HepG2 (cell line): ENCODE measurements around the gene ACSL3. TPM values are rescaled to one million over a fixed set of nuclear protein-coding genes. Genes with fewer than 3 reads are reported as not detected.
A peak's percentile ranks its signal among the peaks of the same experiment; 100 is the strongest.

ENCODE experiments used
- CBFB ChIP-seq: sonication (generic); formaldehyde crosslinking; IDR thresholded peaks from 2 replicates; pipeline ENCODE4 v1.4.0; 2020; ENCODE audit warnings: missing genetic modification reagents
- CREB1 ChIP-seq, 2 experiments: fragments of 450-650 bp in 1 of 2; IDR thresholded peaks; 2 replicates each; pipeline ENCODE4 v1.6.1; 2016 to 2017; ENCODE audit warnings: control low read depth in 1 of 2, mild to moderate bottlenecking in 1 of 2, missing compliant biosample characterization in 1 of 2, missing genetic modification characterization in 1 of 2
- FOXA1 ChIP-seq, 2 experiments: fragments of 450-650 bp in 1 of 2; sonication (generic) in 1 of 2; formaldehyde crosslinking in 1 of 2; IDR thresholded peaks; 2 replicates each; pipeline versions ENCODE4 v1.4.0 to v1.6.1; 2016 to 2020; ENCODE audit warnings: missing genetic modification reagents in 1 of 2
- FOXO1 ChIP-seq: sonication (generic); formaldehyde crosslinking; IDR thresholded peaks from 2 replicates; pipeline ENCODE4 v1.4.0; 2020; ENCODE audit warnings: missing genetic modification reagents
- HMG20A ChIP-seq: IDR thresholded peaks from 2 replicates; pipeline ENCODE4 v1.6.1; 2016; ENCODE audit warnings: borderline replicate concordance
- PAXIP1 ChIP-seq: sonication (generic); formaldehyde crosslinking; conservative IDR thresholded peaks from 2 replicates; pipeline ENCODE4 v1.4.0; 2020; ENCODE audit warnings: mild to moderate bottlenecking, missing genetic modification reagents, moderate library complexity
- PPARG ChIP-seq: conservative IDR thresholded peaks from 2 replicates; pipeline ENCODE4 v1.6.1; 2016; ENCODE audit warnings: missing biosample characterization, missing genetic modification reagents
- RARA ChIP-seq: IDR thresholded peaks from 2 replicates; pipeline ENCODE4 v1.6.1; 2016; ENCODE audit warnings: missing genetic modification reagents, missing compliant biosample characterization
- TMF1 ChIP-seq: sonication (generic); formaldehyde crosslinking; IDR thresholded peaks from 2 replicates; pipeline ENCODE4 v1.8.1; 2022; ENCODE audit warnings: low read depth, missing genetic modification reagents
- ZMYM4 ChIP-seq: sonication (generic); formaldehyde crosslinking; IDR thresholded peaks from 2 replicates; pipeline ENCODE4 v1.8.1; 2023; ENCODE audit warnings: mild to moderate bottlenecking, missing genetic modification reagents
- ZNF343 ChIP-seq: sonication (generic); formaldehyde crosslinking; IDR thresholded peaks from 2 replicates; pipeline ENCODE4 v1.4.0; 2020; ENCODE audit warnings: mild to moderate bottlenecking, missing genetic modification reagents
- ZNF615 ChIP-seq: sonication (generic); formaldehyde crosslinking; IDR thresholded peaks from 2 replicates; pipeline ENCODE4 v1.5.0; 2020; ENCODE audit warnings: mild to moderate bottlenecking, missing genetic modification reagents, borderline replicate concordance
- ZNF800 ChIP-seq: sonication (generic); formaldehyde crosslinking; IDR thresholded peaks from 2 replicates; pipeline ENCODE4 v1.4.0; 2020; ENCODE audit warnings: missing genetic modification reagents
- ZSCAN25 ChIP-seq: sonication (generic); formaldehyde crosslinking; IDR thresholded peaks from 2 replicates; pipeline ENCODE4 v1.8.0; 2022; ENCODE audit warnings: mild to moderate bottlenecking, missing genetic modification reagents
- polyA plus RNA-seq, 8 experiments: library from polyadenylated mRNA; depleted of rRNA in 3 of 8; stranded (reverse) in 7 of 8; unstranded in 1 of 8; fragments of >200 nt; fragmentation: Illumina TruSeq in 4 of 8; extraction: Trizol in 4 of 8; gene quantifications; 2 replicates each; pipeline versions ENCODE4 v1.2.1 to v1.2.3, GENCODE V29; 2011 to 2016; ENCODE audit warnings: low read depth in 4 of 8, missing spikeins in 1 of 8, mixed read lengths in 1 of 8; ENCODE audit not compliant: insufficient read depth in 1 of 8
- total RNA-seq, 5 experiments: library from RNA; depleted of rRNA; stranded (reverse); fragments of >200 nt; fragmentation: Illumina TruSeq; extraction: Trizol; gene quantifications; 2 replicates each; pipeline ENCODE4 v1.2.3, GENCODE V29; 2016; ENCODE audit warnings: low read depth in 1 of 5
- TF ChIP-seq, protein P1 (sequence below): IDR thresholded peaks from 2 replicates; pipeline ENCODE4 v1.6.1; 2016; ENCODE audit warnings: missing compliant biosample characterization, missing genetic modification reagents, borderline replicate concordance
- TF ChIP-seq, protein P2 (sequence below): sonication (generic); formaldehyde crosslinking; IDR thresholded peaks from 2 replicates; pipeline ENCODE4 v1.4.0; 2020; ENCODE audit warnings: missing genetic modification reagents
- TF ChIP-seq, protein P3 (sequence below): sonication (generic); formaldehyde crosslinking; IDR thresholded peaks from 2 replicates; pipeline ENCODE4 v1.4.0; 2020; ENCODE audit warnings: missing genetic modification reagents

ACSL3 gene
- total and polyA plus RNA-seq, 2 of the 13 experiments (the other 11 are each of a cell fraction or from before 2014, with no cell fraction given), result 305 to 365 TPM

GRCh38 chr2:222842491-222843174 lies 18.2 kb upstream of the ACSL3 start (continued):
- TF ChIP-seq, protein P1, sequence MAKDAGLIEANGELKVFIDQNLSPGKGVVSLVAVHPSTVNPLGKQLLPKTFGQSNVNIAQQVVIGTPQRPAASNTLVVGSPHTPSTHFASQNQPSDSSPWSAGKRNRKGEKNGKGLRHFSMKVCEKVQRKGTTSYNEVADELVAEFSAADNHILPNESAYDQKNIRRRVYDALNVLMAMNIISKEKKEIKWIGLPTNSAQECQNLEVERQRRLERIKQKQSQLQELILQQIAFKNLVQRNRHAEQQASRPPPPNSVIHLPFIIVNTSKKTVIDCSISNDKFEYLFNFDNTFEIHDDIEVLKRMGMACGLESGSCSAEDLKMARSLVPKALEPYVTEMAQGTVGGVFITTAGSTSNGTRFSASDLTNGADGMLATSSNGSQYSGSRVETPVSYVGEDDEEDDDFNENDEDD (CRISPR knock-in tag), result peak; percentile 23; the same call in 1 of the 2 replicates
- 0 out of 2 replicates have a peak, but pooled peaks have one; percentile 27 for TF ChIP-seq FOXA1 (IDR thresholded peaks at IDR 0.05)
- TF ChIP-seq FOXA1 (CRISPR knock-in tag; IDR thresholded peaks at IDR 0.05), result peak; percentile 71
- no peak for TF ChIP-seq TMF1
- TF ChIP-seq FOXO1 (CRISPR knock-in tag), result peak; percentile 48; the same call in 1 of the 2 replicates
- peak; percentile 69; the same call in 1 of the 2 replicates for TF ChIP-seq ZNF800 (CRISPR knock-in tag)
- TF ChIP-seq, protein P2, sequence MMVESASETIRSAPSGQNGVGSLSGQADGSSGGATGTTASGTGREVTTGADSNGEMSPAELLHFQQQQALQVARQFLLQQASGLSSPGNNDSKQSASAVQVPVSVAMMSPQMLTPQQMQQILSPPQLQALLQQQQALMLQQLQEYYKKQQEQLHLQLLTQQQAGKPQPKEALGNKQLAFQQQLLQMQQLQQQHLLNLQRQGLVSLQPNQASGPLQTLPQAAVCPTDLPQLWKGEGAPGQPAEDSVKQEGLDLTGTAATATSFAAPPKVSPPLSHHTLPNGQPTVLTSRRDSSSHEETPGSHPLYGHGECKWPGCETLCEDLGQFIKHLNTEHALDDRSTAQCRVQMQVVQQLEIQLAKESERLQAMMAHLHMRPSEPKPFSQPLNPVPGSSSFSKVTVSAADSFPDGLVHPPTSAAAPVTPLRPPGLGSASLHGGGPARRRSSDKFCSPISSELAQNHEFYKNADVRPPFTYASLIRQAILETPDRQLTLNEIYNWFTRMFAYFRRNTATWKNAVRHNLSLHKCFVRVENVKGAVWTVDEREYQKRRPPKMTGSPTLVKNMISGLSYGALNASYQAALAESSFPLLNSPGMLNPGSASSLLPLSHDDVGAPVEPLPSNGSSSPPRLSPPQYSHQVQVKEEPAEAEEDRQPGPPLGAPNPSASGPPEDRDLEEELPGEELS (CRISPR knock-in tag), result peak; percentile 86
- TF ChIP-seq ZNF343 (CRISPR knock-in tag), result peak; percentile 55; the same call in 1 of the 2 replicates
- no peak for TF ChIP-seq ZNF615 (CRISPR knock-in tag)
- no peak for TF ChIP-seq CREB1 (IDR thresholded peaks at IDR 0.05)
- peak; percentile 77 for TF ChIP-seq CREB1 (CRISPR knock-in tag; IDR thresholded peaks at IDR 0.05)
- TF ChIP-seq PPARG, result peak; percentile 91
- peak; percentile 92 for TF ChIP-seq RARA
- peak; percentile 88 for TF ChIP-seq PAXIP1 (CRISPR knock-in tag)
- TF ChIP-seq, protein P3, sequence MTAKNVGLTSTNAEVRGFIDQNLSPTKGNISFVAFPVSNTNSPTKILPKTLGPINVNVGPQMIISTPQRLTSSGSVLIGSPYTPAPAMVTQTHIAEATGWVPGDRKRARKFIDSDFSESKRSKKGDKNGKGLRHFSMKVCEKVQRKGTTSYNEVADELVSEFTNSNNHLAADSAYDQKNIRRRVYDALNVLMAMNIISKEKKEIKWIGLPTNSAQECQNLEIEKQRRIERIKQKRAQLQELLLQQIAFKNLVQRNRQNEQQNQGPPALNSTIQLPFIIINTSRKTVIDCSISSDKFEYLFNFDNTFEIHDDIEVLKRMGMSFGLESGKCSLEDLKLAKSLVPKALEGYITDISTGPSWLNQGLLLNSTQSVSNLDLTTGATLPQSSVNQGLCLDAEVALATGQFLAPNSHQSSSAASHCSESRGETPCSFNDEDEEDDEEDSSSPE, result no peak
- no peak for TF ChIP-seq ZSCAN25
- TF ChIP-seq HMG20A (CRISPR knock-in tag), result peak; percentile 84; the same call in 1 of the 2 replicates
- peak; percentile 70 for TF ChIP-seq ZMYM4 (CRISPR knock-in tag)
- TF ChIP-seq CBFB, result peak; percentile 57; the same call in 1 of the 2 replicates
